Breast epithelium (tissue), 4 donors: Measurements from ENCODE around the gene SOX18. TPM values are rescaled to one million over a fixed set of nuclear protein-coding genes. Genes with fewer than 3 reads are reported as not detected.

Experiments used
- DNase-seq, 2 donors: peaks; one replicate each; pipeline ENCODE4 v3.0.0-alpha.2; 2019; ENCODE audit warnings: low spot score in 2 of 2
- H3K27ac ChIP-seq, 2 donors: fragments of 200-600 bp; sonication (generic) in 1 of 2; one replicate each; pipeline ENCODE4 v1.5.1; 2016 to 2019; ENCODE audit warnings: mild to moderate bottlenecking in 1 of 2
- H3K27me3 ChIP-seq, 2 donors: fragments of 200-600 bp; sonication (generic) in 1 of 2; one replicate each; pipeline versions ENCODE4 v1.5.1 to v1.6.0; 2017 to 2019; ENCODE audit warnings: control low read depth in 1 of 2, mild to moderate bottlenecking in 1 of 2
- H3K36me3 ChIP-seq: fragments of 200-600 bp; one replicate; pipeline ENCODE4 v1.5.1; 2019
- H3K4me1 ChIP-seq, 2 donors: fragments of 200-600 bp; sonication (generic); one replicate each; pipeline ENCODE4 v1.5.1; 2016 to 2019; ENCODE audit warnings: control low read depth in 1 of 2
- H3K4me3 ChIP-seq, 3 donors: fragments of 200-600 bp; sonication (generic); 1 replicate in 2 of 3; 2 replicates in 1 of 3; pipeline ENCODE4 v1.5.1; 2016 to 2019; ENCODE audit warnings: mild to moderate bottlenecking in 3 of 3, moderate library complexity in 2 of 3
- H3K9me3 ChIP-seq, 2 donors: fragments of 200-600 bp; sonication (generic) in 1 of 2; one replicate each; pipeline ENCODE4 v1.5.1; 2016 to 2019; ENCODE audit warnings: control low read depth in 1 of 2
- CTCF ChIP-seq, 3 donors: fragments of 450-650 bp; IDR thresholded peaks; one replicate each; pipeline ENCODE4 v1.5.1; 2016 to 2017; ENCODE audit warnings: antibody characterized with exemption in 3 of 3, mild to moderate bottlenecking in 3 of 3, moderate library complexity in 3 of 3
- POLR2A ChIP-seq: fragments of 450-650 bp; IDR thresholded peaks from one replicate; pipeline ENCODE4 v1.6.1; 2016; ENCODE audit warnings: antibody characterized with exemption, mild to moderate bottlenecking, moderate library complexity
- POLR2AphosphoS5 ChIP-seq, 3 donors: sonication (generic); formaldehyde crosslinking; IDR thresholded peaks; one replicate each; pipeline ENCODE4 v1.6.1; 2017; ENCODE audit warnings: antibody characterized with exemption in 3 of 3
- intact Hi-C: fragments of 100-400 bp; cut with DNase I; formaldehyde crosslinking; loops from one replicate; pipeline ENCODE4 v1.15.1; 2023; ENCODE audit warnings: low total_unique reads
- total RNA-seq, 3 donors: library from RNA; depleted of rRNA; stranded (reverse); fragments of >200 nt; gene quantifications; one replicate each; pipeline ENCODE4 v1.1.0, GENCODE V29; 2016

Gene SOX18
- total RNA-seq, 3 donors from 2014 or later = 1.8 to 8.8 (median 3.2) TPM

GRCh38 chr20:64040231-64041039 is 9.0 kb downstream of the SOX18 start:
- no peak for DNase-seq
- no peaks in the 10 kb centered on the region for H3K36me3 ChIP-seq
- H3K9me3 ChIP-seq = no peaks in the 10 kb centered on the region
- H3K4me3 ChIP-seq = no peak overlapping the region
- peaks cover 0 to 22% of the 10 kb centered on the region in 2 donors for H3K27me3 ChIP-seq
- TF ChIP-seq POLR2A (no peak), CTCF (IDR thresholded peaks at IDR 0.05) (no peak), POLR2AphosphoS5 (IDR thresholded peaks at IDR 0.05) (no peak)
- H3K27ac ChIP-seq = peak overlapping the region in 1 of 2 donors; percentile 52
- peaks cover 0 to 4% of the 10 kb centered on the region in 2 donors for H3K4me1 ChIP-seq
- intact Hi-C loops = no loop called here

GRCh38 chr20:64039293-64040160 is 9.9 kb downstream of the SOX18 start:
- no peak for DNase-seq
- TF ChIP-seq POLR2AphosphoS5 (IDR thresholded peaks at IDR 0.05) (no peak), POLR2A (no peak)
- Histone ChIP-seq H3K27me3 (peaks cover 0 to 20% of the 10 kb centered on the region in 2 donors), H3K36me3 (no peaks in the 10 kb centered on the region), H3K4me3 (peak overlapping the region; percentile 36 to 82 (median 57)), H3K27ac (peak overlapping the region in 1 of 2 donors; percentile 65), H3K4me1 (peaks cover 0 to 4% of the 10 kb centered on the region in 2 donors), H3K9me3 (no peaks in the 10 kb centered on the region)
- intact Hi-C loops = no loop called here

DNA sequence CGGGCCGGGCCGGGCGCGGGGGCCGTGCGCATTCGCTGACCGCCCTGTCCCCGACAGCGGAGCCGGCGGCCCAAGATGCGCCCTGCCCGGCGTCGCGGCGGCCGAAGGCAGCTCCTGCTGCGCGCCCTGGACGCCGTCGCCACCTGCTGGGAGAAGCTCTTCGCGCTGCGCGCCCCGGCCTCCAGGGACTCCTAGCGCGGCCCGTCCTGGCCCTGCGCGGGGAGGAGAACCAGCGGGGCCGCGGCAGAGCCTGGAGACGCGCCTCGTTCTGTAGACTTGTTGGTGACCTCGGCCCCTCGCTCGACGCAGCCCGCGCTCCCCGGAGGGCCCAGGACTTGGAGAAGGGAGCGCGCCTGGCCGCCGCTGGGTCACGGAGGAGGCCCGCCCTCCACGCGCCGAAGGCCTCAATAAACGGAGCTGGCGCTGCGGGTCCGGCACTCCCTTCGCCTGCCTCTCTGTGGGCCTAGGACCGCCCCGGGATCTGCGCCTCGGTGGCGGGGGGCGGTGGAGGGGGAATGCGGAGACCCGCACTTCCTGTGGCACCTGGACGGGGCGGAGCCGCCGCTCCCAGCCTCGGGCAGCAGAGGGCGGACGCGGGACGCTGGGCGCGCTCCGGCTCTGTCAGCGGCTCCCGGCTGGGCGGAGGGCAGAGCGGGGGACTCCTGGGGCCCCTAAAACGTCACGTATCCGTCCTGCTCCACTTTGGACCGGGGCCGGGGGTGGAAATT is 10.7 kb downstream of the SOX18 start:
- Histone ChIP-seq H3K27me3 (peaks cover 0 to 20% of the 10 kb centered on the region in 2 donors), H3K27ac (peak overlapping the region; percentile 33 to 65), H3K9me3 (no peaks in the 10 kb centered on the region), H3K4me3 (peak overlapping the region; percentile 36 to 82 (median 57)), H3K36me3 (no peaks in the 10 kb centered on the region), H3K4me1 (peaks cover 0 to 4% of the 10 kb centered on the region in 2 donors)
- TF ChIP-seq CTCF (IDR thresholded peaks at IDR 0.05) (peak in 2 of 3 donors; percentile 45 to 66), POLR2AphosphoS5 (IDR thresholded peaks at IDR 0.05) (peak in 1 of 3 donors; percentile 3), POLR2A (no peak)
- DNase-seq = peak; percentile 53 to 72
- intact Hi-C loops = no loop called here

GRCh38 chr20:64038224-64038564 is 11.2 kb downstream of the SOX18 start:
- H3K9me3 ChIP-seq = no peaks in the 10 kb centered on the region
- H3K36me3 ChIP-seq = no peaks in the 10 kb centered on the region
- TF ChIP-seq CTCF (IDR thresholded peaks at IDR 0.05) = no peak
- no peak for TF ChIP-seq POLR2A
- no peak for TF ChIP-seq POLR2AphosphoS5 (IDR thresholded peaks at IDR 0.05)
- peaks cover 0 to 4% of the 10 kb centered on the region in 2 donors for H3K4me1 ChIP-seq
- H3K27me3 ChIP-seq = peaks cover 0 to 20% of the 10 kb centered on the region in 2 donors
- DNase-seq = no peak
- peak overlapping the region; percentile 36 to 82 (median 57) for H3K4me3 ChIP-seq
- H3K27ac ChIP-seq = no peak overlapping the region
- intact Hi-C loops = no loop called here

- Histone ChIP-seq H3K4me3 (peak overlapping the region; percentile 36 to 82 (median 57)), H3K27me3 (peaks cover 0 to 20% of the 10 kb centered on the region in 2 donors), H3K9me3 (no peaks in the 10 kb centered on the region), H3K27ac (no peak overlapping the region), H3K4me1 (peaks cover 0 to 4% of the 10 kb centered on the region in 2 donors), H3K36me3 (no peaks in the 10 kb centered on the region)
- intact Hi-C loops = no loop called here
- TF ChIP-seq POLR2A (no peak), POLR2AphosphoS5 (IDR thresholded peaks at IDR 0.05) (no peak), CTCF (IDR thresholded peaks at IDR 0.05) (no peak)
- DNase-seq = no peak
Measured at GRCh38 chr20:64037498-64038213, 11.8 kb downstream of the SOX18 start.
